Measurements from ENCODE around the gene NOTCH3.

The NOTCH3 gene

DNA sequence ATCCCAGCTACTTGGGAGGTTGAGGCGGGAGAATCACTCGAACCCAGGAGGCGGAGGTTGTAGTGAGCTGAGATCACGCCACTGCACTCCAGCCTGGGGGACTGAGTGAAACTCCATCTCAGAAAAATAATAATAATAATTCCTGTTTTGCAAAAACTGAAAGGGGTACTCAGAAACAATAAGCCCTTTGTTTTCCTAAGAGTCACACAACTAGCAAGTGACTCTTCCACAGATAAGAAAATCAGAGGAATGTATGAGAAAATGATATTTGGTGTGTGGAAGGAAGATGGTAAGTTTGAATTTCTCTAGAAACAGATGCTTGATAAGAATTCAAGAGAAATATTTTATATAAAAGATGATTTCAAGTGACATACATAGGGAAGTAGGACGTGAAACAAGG is 58.5 kb downstream of the NOTCH3 start:
- no peaks in the 10 kb centered on the region for H3K9me3 ChIP-seq (ENCODE audit: control insufficient read depth, insufficient read depth, low read length)
- H3K27me3 ChIP-seq (ENCODE audit: control insufficient read depth, insufficient read depth, low read length), result no peaks in the 10 kb centered on the region
- H3K9ac ChIP-seq (ENCODE audit: low read depth, low read length), result no peak overlapping the region
- no peaks in the 10 kb centered on the region for H3K4me1 ChIP-seq (ENCODE audit: control insufficient read depth, insufficient read depth, low read length)
- H3K36me3 ChIP-seq (ENCODE audit: control insufficient read depth, insufficient read depth, low read length), result no peaks in the 10 kb centered on the region
- H3K4me3 ChIP-seq (ENCODE audit: low read depth, low read length), result no peak overlapping the region

DNA sequence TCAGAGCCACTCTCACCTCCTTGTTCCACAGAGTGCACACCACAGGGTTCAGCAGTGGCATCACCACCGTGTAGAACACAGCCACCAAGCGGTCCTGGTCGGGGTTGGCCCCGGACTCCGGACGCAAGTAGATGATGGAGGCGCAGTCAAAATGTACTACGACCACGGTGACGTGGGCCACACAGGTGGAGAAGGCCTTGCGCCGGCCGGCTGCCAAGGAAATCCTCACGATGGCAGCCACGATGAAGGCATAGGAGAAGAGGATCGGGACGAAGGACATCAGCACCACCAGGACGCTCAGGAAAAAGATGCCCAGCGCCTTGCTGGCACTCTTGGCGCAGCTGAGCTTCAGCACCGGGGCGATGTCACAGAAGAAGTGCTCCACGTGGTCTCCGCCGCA is 59.7 kb downstream of the NOTCH3 start:
- no peak overlapping the region for H3K4me3 ChIP-seq (ENCODE audit: low read depth, low read length)

DNA sequence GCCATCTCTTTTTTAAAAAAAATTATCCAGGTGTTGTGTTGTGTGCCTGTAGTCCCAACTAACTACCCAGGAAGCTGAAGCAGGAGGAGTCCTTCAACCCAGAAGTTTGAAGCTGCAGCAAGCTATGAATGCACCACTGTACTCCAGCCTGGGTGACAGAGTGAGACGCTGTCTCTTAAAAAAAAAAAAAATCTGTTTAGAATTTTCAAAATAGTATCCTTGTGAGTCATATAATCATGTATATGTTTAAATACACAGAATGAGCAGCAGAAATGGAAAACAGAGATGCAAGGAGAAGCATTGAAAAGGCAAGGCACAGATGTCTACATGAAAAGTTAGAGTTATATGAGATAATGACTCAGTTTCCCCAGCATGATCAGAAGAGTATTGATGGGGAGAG is 62.4 kb downstream of the NOTCH3 start:
- H3K9me3 ChIP-seq (ENCODE audit: control insufficient read depth, insufficient read depth, low read length), result no peaks in the 10 kb centered on the region
- no peak overlapping the region for H3K4me3 ChIP-seq (ENCODE audit: low read depth, low read length)
- H3K27me3 ChIP-seq (ENCODE audit: control insufficient read depth, insufficient read depth, low read length), result no peaks in the 10 kb centered on the region
- H3K4me1 ChIP-seq (ENCODE audit: control insufficient read depth, insufficient read depth, low read length), result no peaks in the 10 kb centered on the region
- H3K36me3 ChIP-seq (ENCODE audit: control insufficient read depth, insufficient read depth, low read length), result no peaks in the 10 kb centered on the region
- H3K9ac ChIP-seq (ENCODE audit: low read depth, low read length), result no peak overlapping the region

More for the DNA sequence above, 59.7 kb downstream of the NOTCH3 start:
- no peaks in the 10 kb centered on the region for H3K9me3 ChIP-seq (ENCODE audit: control insufficient read depth, insufficient read depth, low read length)
- no peaks in the 10 kb centered on the region for H3K27me3 ChIP-seq (ENCODE audit: control insufficient read depth, insufficient read depth, low read length)
- no peaks in the 10 kb centered on the region for H3K36me3 ChIP-seq (ENCODE audit: control insufficient read depth, insufficient read depth, low read length)
- no peaks in the 10 kb centered on the region for H3K4me1 ChIP-seq (ENCODE audit: control insufficient read depth, insufficient read depth, low read length)
- no peak overlapping the region for H3K9ac ChIP-seq (ENCODE audit: low read depth, low read length)

GRCh38 chr19:15137777-15138176 is 63.0 kb downstream of the NOTCH3 start:
- no peaks in the 10 kb centered on the region for H3K36me3 ChIP-seq (ENCODE audit: control insufficient read depth, insufficient read depth, low read length)
- H3K4me3 ChIP-seq (ENCODE audit: low read depth, low read length), result no peak overlapping the region
- no peaks in the 10 kb centered on the region for H3K4me1 ChIP-seq (ENCODE audit: control insufficient read depth, insufficient read depth, low read length)
- no peaks in the 10 kb centered on the region for H3K9me3 ChIP-seq (ENCODE audit: control insufficient read depth, insufficient read depth, low read length)
- H3K27me3 ChIP-seq (ENCODE audit: control insufficient read depth, insufficient read depth, low read length), result no peaks in the 10 kb centered on the region
- no peak overlapping the region for H3K9ac ChIP-seq (ENCODE audit: low read depth, low read length)

- no peaks in the 10 kb centered on the region for H3K4me1 ChIP-seq (ENCODE audit: control insufficient read depth, insufficient read depth, low read length)
- H3K9me3 ChIP-seq (ENCODE audit: control insufficient read depth, insufficient read depth, low read length), result no peaks in the 10 kb centered on the region
- H3K27me3 ChIP-seq (ENCODE audit: control insufficient read depth, insufficient read depth, low read length), result no peaks in the 10 kb centered on the region
- no peak overlapping the region for H3K9ac ChIP-seq (ENCODE audit: low read depth, low read length)
- H3K4me3 ChIP-seq (ENCODE audit: low read depth, low read length), result no peak overlapping the region
- H3K36me3 ChIP-seq (ENCODE audit: control insufficient read depth, insufficient read depth, low read length), result no peaks in the 10 kb centered on the region
Observed at GRCh38 chr19:15136234-15136954, 64.4 kb downstream of the NOTCH3 start.

GRCh38 chr19:15129856-15130585 is 70.8 kb downstream of the NOTCH3 start:
- H3K9me3 ChIP-seq (ENCODE audit: control insufficient read depth, insufficient read depth, low read length), result no peaks in the 10 kb centered on the region
- peaks cover 3% of the 10 kb centered on the region for H3K4me1 ChIP-seq (ENCODE audit: control insufficient read depth, insufficient read depth, low read length)
- no peak overlapping the region for H3K4me3 ChIP-seq (ENCODE audit: low read depth, low read length)
- no peak overlapping the region for H3K9ac ChIP-seq (ENCODE audit: low read depth, low read length)
- no peaks in the 10 kb centered on the region for H3K36me3 ChIP-seq (ENCODE audit: control insufficient read depth, insufficient read depth, low read length)
- H3K27me3 ChIP-seq (ENCODE audit: control insufficient read depth, insufficient read depth, low read length), result no peaks in the 10 kb centered on the region

- Histone ChIP-seq H3K36me3 (ENCODE audit: control insufficient read depth, insufficient read depth, low read length) (peaks cover 3% of the 10 kb centered on the region), H3K9me3 (ENCODE audit: control insufficient read depth, insufficient read depth, low read length) (no peaks in the 10 kb centered on the region), H3K27me3 (ENCODE audit: control insufficient read depth, insufficient read depth, low read length) (no peaks in the 10 kb centered on the region), H3K9ac (ENCODE audit: low read depth, low read length) (no peak overlapping the region), H3K4me1 (ENCODE audit: control insufficient read depth, insufficient read depth, low read length) (peaks cover 6% of the 10 kb centered on the region), H3K4me3 (ENCODE audit: low read depth, low read length) (no peak overlapping the region)
Observed at GRCh38 chr19:15128162-15128770, 72.5 kb downstream of the NOTCH3 start.

DNA sequence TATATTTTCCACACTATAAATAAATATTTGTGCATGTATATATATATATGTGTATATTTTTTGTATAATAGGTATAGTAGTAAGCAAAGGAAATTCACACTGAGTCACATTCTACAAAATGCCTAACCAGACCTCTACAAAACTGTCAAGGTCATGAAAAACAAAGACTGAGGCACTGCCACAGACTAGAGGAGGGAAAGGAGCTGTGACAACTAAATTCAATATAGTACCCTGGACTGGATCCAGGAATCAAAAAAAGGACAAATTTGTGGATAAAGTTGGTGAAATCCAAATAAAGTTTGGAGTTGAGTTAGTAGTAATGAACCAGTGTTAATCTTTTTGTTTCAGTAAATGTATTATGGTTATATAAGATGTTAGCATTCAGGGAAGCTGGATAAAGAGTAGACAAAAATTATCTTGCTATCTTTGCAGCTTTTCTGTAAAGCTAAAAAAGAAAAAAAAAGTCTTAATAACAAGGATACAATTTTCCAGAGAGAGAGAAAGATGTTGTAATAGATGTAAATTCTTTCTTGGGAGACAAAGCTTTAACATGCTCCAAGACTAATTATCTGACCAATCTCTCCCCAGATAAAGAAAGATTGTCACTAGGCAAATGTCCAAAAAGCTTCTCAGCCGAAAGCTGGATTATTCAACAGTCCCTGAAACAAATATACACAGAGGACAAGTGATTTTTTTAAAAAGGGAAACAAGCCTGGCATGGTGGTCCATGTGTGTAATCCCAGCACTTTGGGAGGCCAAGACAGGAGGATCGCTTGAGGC is 74.5 kb downstream of the NOTCH3 start:
- no peak overlapping the region for H3K9ac ChIP-seq (ENCODE audit: low read depth, low read length)
- no peaks in the 10 kb centered on the region for H3K9me3 ChIP-seq (ENCODE audit: control insufficient read depth, insufficient read depth, low read length)
- H3K27me3 ChIP-seq (ENCODE audit: control insufficient read depth, insufficient read depth, low read length), result no peaks in the 10 kb centered on the region
- peaks cover 9% of the 10 kb centered on the region for H3K36me3 ChIP-seq (ENCODE audit: control insufficient read depth, insufficient read depth, low read length)
- peaks cover 6% of the 10 kb centered on the region for H3K4me1 ChIP-seq (ENCODE audit: control insufficient read depth, insufficient read depth, low read length)
- peak overlapping the region; percentile 42 for H3K4me3 ChIP-seq (ENCODE audit: low read depth, low read length)

DNA sequence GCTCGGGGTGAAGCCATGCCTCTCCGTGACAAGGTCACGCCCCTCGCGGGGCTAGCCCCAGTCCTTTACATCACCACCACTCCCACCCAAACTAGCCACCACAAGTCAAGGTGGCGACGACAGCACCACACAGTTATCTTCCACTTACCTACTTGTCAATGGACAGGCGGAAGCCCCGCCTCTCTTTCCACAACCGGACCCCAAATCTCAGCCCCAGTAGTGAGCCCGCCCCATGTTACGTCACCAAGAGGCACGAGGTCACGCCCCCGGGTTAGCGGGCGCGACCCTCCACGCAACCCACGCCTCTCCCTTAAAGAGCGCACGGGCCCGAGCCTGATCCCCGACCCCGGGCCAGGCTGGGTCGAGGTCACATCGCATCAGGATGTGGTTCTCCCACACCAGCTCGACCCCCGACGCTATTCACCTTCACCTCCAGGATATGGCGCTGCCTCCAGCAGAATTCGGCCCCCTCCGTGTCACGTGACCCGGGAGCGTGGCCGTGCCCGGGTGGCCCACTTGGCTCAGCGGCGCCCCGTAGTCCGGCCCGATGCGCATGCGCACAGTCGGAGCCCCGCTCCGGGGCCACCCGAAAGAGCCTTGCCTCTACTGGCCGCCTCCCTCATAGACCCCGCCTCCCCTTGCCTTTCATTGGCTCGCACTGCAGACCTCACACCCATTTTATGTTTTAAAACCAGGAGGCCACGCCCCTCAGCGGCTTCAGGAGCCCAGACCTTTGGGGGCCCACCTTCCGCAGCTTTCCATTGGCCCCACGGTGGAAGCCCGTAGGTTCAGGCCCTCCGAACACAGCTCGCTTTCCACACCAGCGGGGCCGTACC is 75.3 kb downstream of the NOTCH3 start:
- Histone ChIP-seq H3K9me3 (ENCODE audit: control insufficient read depth, insufficient read depth, low read length) (no peaks in the 10 kb centered on the region), H3K27me3 (ENCODE audit: control insufficient read depth, insufficient read depth, low read length) (no peaks in the 10 kb centered on the region), H3K4me1 (ENCODE audit: control insufficient read depth, insufficient read depth, low read length) (peaks cover 6% of the 10 kb centered on the region), H3K4me3 (ENCODE audit: low read depth, low read length) (peak overlapping the region; percentile 88), H3K9ac (ENCODE audit: low read depth, low read length) (peak overlapping the region; percentile 89), H3K36me3 (ENCODE audit: control insufficient read depth, insufficient read depth, low read length) (peaks cover 11% of the 10 kb centered on the region)

DNA sequence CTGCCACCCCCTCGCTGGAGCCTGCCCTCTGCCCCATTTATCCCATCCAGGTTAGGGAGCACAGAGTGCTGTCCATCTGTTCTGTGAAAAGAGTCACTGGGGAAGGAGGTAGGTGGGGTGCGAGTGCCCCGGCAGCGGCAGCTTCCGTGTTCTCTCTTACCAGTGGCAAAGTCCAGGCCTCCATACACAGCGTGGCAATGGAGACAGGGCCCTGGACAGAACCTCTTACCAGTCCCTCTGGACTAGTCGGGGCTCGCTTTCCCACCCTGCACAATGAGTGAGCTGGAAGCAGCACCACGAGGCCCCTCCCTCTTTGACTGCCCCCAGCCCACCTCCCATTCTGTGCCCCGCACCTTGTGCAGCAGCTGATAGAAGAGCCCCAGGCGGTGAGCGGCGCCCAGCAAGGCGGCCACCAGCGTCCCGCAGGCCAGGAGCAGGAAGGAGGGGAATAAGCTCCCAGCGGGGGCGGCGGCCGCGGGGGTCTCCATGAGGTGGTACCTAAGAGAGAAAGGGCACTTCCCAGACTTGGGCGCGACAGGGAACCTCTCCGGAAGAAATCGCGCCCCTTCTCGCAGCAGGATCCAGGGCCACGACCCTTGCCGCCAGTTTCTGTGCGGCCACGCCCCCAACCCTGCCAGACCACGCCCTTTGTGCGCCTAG is 76.1 kb downstream of the NOTCH3 start:
- H3K27me3 ChIP-seq (ENCODE audit: control insufficient read depth, insufficient read depth, low read length), result no peaks in the 10 kb centered on the region
- peak overlapping the region; percentile 89 for H3K9ac ChIP-seq (ENCODE audit: low read depth, low read length)
- peaks cover 6% of the 10 kb centered on the region for H3K4me1 ChIP-seq (ENCODE audit: control insufficient read depth, insufficient read depth, low read length)
- H3K4me3 ChIP-seq (ENCODE audit: low read depth, low read length), result peak overlapping the region; percentile 88
- no peaks in the 10 kb centered on the region for H3K9me3 ChIP-seq (ENCODE audit: control insufficient read depth, insufficient read depth, low read length)
- H3K36me3 ChIP-seq (ENCODE audit: control insufficient read depth, insufficient read depth, low read length), result peaks cover 18% of the 10 kb centered on the region

Measured in iPS-15b (cell line).